Embryonic facial prominence (tissue), 1 donor: ENCODE measurements around the gene NEU4.

Experiments used
- DNase-seq: peaks from one replicate; pipeline ENCODE4 v3.0.0-alpha.2; 2016; ENCODE audit errors: extremely low spot score

NEU4 gene

DNA sequence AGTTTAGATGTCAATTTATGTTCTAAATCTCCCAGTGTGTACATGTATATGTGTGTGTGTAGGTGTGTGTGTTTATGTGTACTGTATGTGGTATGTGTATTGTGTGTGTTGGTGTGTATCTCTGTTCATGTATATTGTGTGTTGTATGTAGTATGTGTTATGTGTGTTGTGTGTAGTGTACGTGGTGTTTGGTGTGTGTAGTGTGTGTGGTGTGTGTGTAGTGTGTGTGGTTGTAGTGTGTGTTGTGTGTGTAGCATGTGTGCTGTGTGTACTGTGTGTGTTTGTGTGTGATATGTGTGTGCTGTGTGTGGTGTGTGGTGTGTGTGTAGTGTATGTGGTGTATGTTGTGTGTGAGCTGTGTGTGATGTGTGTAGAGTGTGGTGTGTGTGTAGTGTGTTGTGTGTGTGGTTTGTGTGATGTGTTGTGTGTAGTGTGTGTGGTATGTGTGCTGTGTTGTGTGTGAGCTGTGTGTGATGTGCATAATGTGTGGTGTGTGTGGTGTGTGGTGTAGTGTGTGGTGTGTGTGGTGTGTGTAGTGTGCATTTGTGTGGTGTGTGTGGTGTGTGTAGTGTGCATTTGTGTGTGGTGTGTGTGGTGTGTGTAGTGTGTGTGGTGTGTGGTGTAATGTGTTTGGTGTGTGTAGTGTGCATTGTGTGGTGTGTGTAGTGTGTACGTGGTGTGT lies 55.3 kb downstream of the NEU4 start:
- no peak for DNase-seq

- no peak for DNase-seq
These were observed 55.8 kb downstream of the NEU4 start for GRCh38 chr2:241864850-241865213.

DNA sequence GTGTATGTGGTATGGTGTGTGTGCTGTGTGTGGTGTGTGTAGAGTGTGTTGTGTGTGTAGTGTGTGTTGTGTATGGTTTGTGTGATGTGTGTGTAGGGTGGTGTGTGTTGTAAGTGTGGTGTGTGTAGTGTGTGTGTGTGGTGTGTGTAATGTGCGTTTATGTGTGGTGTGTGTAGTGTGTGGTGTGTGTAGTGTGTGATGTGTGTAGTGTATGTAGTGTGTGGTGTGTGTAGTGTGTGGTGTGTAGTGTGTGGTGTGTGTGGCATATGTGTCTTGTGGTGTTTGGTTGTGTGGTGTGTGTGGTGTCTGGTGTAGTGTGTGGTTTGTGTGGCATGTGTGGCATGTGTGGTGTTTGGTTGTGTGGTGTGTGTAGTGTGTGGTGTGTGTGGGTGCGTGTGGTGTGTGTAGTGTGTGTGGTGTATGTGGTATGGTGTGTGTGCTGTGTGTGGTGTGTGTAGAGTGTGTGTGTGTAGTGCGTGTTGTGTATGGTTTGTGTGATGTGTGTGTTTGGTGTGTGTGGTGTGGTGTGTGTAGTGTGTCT lies 56.5 kb downstream of the NEU4 start:
- no peak for DNase-seq

- no peak for DNase-seq
These were observed 57.2 kb downstream of the NEU4 start for GRCh38 chr2:241865957-241866789.
